Loucy (cell line): ENCODE results near the gene REL.

ENCODE experiments used
- CTCF ChIP-seq: fragments of 200-600 bp; sonication (generic); conservative IDR thresholded peaks from 2 replicates; pipeline ENCODE4 v1.5.1; 2014; ENCODE audit warnings: mild to moderate bottlenecking, antibody characterized with exemption, low read length
- EZH2phosphoT487 ChIP-seq: fragments of 200-600 bp; IDR thresholded peaks from 2 replicates; pipeline ENCODE4 v1.6.1; 2018; ENCODE audit warnings: antibody characterized with exemption, mild to moderate bottlenecking, moderate library complexity, borderline replicate concordance

GRCh38 chr2:60963190-60963589 lies 81.8 kb downstream of the REL start:
- no peak for TF ChIP-seq CTCF
- no peak for TF ChIP-seq EZH2phosphoT487
